GM18505 (cell line): ENCODE measurements around the gene ITFG2.
"Not testable (repeated sequence)": the region's sequence is repeated elsewhere in the genome, so short reads cannot be mapped to it uniquely, and the experiment has no call there.

ENCODE experiments used
- ATAC-seq: cut with Tn5 transposase; IDR thresholded peaks from one replicate; pipeline ENCODE4 v1.9.1; 2021; ENCODE audit not compliant: unreplicated experiment
- POLR2A ChIP-seq: IDR thresholded peaks from 4 replicates; pipeline ENCODE4 v1.6.1; 2011; ENCODE audit warnings: borderline replicate concordance; ENCODE audit not compliant: insufficient read depth, insufficient read length; ENCODE audit errors: extremely low read depth

The ITFG2 gene

DNA sequence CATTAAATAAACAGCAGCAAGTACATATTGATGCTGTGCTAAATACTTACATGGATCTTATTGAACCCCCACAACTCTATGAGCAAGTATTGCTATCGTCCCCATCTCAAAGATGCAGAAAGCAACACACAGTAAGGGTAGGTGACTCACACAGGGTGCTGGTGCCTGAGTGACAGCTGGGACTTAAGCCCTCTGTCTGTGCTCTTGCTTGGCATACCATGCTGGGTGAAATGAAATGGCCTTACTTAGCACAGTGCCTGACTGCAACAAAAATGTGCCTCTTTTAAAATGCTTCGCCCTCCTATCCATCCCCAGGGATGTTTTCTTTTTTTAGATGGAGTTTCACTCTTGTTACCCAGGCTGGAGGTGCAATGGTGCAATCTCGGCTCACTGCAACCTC lies 43.6 kb downstream of the ITFG2 start:
- no peak for ATAC-seq
- no peak for TF ChIP-seq POLR2A

DNA sequence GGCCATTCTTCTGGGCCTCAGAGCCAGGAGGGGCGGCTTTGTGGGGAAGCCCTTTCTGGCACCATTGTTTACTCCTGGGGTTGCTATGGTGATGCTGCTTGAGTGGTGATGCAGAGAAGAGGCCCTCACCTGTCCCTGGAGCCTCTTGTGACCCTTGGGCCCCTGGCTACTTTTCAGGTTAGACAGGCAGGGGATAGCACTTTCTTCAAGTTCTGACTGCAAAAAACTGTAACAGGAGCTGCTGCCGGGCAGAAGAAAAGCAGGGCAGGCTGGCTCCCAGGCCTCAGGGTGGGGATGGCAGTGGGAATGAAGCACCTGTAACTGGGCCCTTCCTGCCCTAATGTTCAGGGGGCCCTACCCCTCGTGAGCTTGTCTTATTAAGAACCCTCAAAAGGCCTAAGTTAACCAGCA lies 44.6 kb downstream of the ITFG2 start, which contains the start of gene TEX52:
Gene TEX52 (minus strand): TSS at position 19 of the 411 bp plus-strand sequence. CDS start 13 bp downstream, at position 6.
- no peak for TF ChIP-seq POLR2A
- no peak for ATAC-seq

DNA sequence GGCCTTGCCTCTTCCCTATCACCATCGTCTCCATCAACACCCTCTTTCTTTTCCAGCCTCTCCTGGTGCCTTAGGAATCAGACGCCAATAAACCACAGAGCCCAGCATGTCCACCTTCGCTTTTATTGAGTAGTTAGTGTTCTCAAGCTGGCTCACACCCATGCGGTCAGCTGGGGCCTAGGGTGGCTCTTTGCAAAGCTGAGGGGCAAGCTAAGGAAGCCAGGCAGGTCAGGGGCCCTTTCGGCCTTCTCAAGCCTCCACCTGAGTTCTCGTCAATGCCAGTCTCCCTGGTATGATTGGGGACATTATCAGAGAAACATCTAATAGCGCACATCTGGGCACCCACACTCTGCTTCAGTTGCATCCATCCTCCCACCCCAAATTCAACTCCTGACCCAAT lies 45.1 kb downstream of the ITFG2 start:
- no peak for ATAC-seq
- TF ChIP-seq POLR2A, result no peak

DNA sequence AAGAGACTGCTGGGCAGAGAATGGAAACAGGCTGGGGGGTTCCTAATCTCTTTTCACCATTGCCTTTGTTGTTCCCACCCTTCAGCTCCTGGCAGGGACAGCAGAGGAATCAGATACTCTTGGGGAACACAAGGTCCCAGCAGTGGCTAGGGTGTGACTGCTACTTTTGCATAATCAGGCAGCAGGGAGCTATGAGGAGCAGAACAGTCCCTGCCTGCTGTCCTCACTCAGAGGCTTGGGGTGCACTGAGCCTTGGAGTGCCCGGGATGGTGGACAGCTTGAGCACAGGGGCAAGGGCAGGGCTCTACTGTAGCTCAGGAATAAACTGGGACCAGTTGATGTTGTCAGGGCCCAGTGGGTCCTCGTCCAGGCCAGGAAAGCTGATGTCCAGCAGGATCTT lies 45.9 kb downstream of the ITFG2 start:
- no peak for ATAC-seq
- TF ChIP-seq POLR2A, result no peak

DNA sequence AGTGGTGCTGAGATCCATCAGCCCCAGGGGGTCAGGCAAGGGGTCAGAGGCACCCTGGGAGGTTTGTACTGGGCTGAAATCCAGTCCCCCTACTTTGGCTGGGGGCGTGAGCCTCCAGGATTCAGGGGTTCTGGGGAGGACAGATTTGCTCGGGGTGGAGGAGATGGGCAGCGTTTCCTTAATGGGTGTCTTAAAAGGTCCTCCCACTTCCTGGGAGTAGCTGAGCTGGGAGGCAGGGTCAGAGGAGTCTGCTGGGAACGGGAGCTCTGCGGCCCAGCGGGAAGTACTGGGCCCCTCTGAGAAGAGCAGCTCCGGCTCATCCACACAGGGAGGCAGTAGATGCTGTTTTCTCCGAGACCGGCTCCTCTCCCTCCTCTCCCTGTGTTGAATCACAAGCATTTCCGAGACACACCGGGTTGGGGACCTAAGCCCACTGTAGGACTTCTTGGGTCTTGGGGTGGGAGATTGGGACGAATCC lies 46.5 kb downstream of the ITFG2 start:
- no peak for TF ChIP-seq POLR2A

DNA sequence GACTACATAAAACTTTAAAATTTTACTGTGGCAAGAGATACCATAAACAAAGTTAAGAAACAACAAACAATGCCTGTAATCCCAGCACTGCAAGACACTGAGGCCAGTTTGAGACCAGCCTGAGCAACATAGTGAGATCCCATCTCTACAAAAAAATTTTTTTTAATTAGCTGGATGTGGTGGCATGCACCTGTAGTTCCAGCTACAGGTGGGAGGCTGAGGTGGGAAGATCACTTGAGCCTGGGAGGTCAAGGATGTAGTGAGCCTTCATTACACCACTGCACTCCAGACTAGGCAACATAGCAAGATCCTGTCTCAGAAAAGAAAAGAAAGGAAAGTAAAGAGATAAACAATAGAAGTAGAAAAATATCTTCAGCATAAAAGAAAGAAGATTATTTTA lies 47.7 kb downstream of the ITFG2 start:
- ATAC-seq, result no peak
- no peak for TF ChIP-seq POLR2A

More for the DNA sequence above, 46.5 kb downstream of the ITFG2 start:
- ATAC-seq, result no peak

DNA sequence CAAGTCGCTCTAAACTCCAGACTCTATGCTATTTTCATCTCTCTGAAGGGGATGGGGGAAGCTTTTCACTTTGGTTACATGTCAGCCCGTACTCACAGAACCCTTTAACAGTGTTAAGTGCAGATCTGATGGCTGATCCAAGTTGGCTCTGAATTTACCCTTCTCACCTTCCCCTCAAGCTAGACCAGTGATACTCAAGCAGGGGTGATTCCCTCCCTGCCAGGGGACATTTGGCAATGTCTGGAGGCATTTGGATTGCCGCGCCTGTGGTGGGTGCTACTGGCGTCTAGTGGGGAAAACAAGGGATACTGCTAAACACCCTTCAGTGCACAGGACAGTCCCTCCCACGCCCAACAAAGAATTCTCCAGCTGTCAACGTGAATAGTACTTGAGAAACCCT lies 50.4 kb downstream of the ITFG2 start:
- no peak for TF ChIP-seq POLR2A
- ATAC-seq, result no peak

DNA sequence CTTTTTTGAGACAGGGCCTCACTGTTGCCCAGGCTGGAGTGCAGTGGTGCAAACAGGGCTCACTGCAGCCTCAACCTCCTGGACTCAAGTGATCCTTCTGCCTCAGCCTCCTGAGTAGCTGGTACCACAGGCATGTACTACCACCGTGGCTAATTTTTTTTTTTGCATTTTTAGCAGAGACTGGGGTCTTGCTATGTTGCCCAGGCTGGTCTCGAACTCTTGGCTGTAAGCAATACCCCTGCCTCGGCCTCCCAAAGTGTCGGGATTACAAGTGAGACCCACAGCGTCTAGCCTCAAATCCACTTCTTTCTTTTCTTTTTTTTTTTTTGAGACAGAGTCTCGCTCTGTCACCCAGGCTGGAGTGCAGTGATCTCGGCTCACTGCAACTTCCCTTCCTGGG lies 50.9 kb downstream of the ITFG2 start:
- ATAC-seq, result not testable (repeated sequence)

DNA sequence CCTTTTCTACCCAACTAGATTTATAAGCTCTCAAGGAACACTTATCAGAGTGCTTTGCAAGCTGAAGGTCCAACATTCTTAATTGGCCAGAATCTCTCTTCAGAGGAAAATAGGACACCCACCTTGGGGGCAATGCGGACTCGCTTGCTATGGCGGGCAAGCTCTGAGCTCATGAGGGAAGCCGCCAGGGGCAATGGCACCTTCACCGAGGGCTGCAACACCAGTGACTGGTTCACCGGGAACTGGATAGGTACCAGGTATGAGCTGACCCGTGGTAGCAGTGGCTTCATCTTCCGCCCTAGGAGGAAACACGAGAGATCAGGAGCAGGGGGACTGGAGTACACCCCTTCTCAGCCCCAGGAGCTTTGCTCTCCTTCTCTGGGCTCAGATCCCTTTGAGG lies 51.7 kb downstream of the ITFG2 start:
- no peak for ATAC-seq
- no peak for TF ChIP-seq POLR2A

DNA sequence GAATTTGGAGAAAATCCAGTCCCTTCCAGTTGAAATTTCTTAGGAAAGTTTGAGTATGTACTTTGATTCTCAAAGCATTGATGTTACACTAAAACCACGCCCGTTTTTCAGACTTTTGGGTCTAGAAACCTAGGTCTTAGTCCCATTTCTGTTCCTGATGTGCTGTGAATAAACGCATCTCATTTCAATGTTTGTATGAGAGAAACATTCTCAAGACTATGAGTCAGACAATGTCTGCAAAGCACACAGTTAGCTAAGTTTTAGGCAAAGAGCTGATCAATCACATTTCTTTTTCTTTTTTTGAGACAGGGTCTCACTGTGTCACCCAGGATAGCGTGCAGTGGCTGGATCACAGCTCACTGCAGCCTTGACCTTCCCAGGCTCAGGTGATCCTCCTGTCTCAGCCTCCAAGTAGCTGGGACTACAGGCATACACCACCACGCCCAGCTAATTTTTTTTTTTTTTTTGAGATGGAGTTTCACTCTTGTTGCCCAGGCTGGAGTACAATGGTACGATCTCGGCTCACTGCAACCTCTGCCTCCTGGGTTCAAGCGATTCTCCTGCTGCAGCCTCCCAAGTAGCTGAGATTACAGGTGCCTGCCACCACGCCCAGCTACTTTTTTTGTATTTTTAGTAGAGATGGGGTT lies 56.6 kb downstream of the ITFG2 start:
- ATAC-seq, result not testable (repeated sequence)
